SU-DHL-6 (cell line): Measurements from ENCODE around the gene RALGPS1.

Experiments
- H2AFZ ChIP-seq: fragments of 200-600 bp; sonication (generic); 2 replicates; pipeline ENCODE4 v1.6.1; 2014; ENCODE audit warnings: low read depth, mild to moderate bottlenecking, moderate library complexity, mixed read lengths, antibody characterized with exemption, low read length; ENCODE audit not compliant: severe bottlenecking
- H3F3A ChIP-seq: fragments of 200-600 bp; shearing (Covaris generic); 2 replicates; pipeline ENCODE4 v1.6.0; 2016; ENCODE audit warnings: antibody characterized with exemption, mild to moderate bottlenecking; ENCODE audit not compliant: insufficient read depth
- H3K27ac ChIP-seq: fragments of 200-600 bp; sonication (generic); 2 replicates; pipeline ENCODE4 v1.5.1; 2016; ENCODE audit warnings: low read depth, mild to moderate bottlenecking, low read length, moderate library complexity, mixed read lengths
- H3K27me3 ChIP-seq: fragments of 200-600 bp; sonication (generic), shearing (Covaris generic); 2 replicates; pipeline ENCODE4 v1.6.0; 2014; ENCODE audit warnings: mild to moderate bottlenecking, low read length
- H3K36me3 ChIP-seq: fragments of 200-600 bp; sonication (generic); 2 replicates; pipeline ENCODE4 v1.6.1; 2014; ENCODE audit warnings: mild to moderate bottlenecking, low read length, mixed read lengths
- H3K4me2 ChIP-seq: fragments of 300-600, 200-600 bp; shearing (Covaris generic), sonication (generic); 2 replicates; pipeline ENCODE4 v1.6.0; 2014; ENCODE audit warnings: low read length, low read depth, mild to moderate bottlenecking; ENCODE audit not compliant: poor library complexity, severe bottlenecking
- H3K4me3 ChIP-seq: fragments of 200-600 bp; sonication (generic); 2 replicates; pipeline ENCODE4 v1.5.1; 2014; ENCODE audit warnings: antibody characterized with exemption, low read length, mild to moderate bottlenecking, mixed read lengths; ENCODE audit not compliant: insufficient read depth, poor library complexity, severe bottlenecking
- H3K79me2 ChIP-seq: fragments of 200-600 bp; sonication (generic); 2 replicates; pipeline ENCODE4 v1.6.1; 2014; ENCODE audit warnings: mild to moderate bottlenecking, low read length, moderate library complexity; ENCODE audit not compliant: insufficient read depth
- H3K9ac ChIP-seq: fragments of 200-600 bp; sonication (generic); 2 replicates; pipeline ENCODE4 v1.7.0; 2014; ENCODE audit warnings: mild to moderate bottlenecking, low read length
- H3K9me2 ChIP-seq: fragments of 200-600 bp; sonication (generic); replicated peaks from 2 replicates; pipeline ENCODE4 v1.6.1; 2014; ENCODE audit warnings: low read length; ENCODE audit not compliant: insufficient read depth
- H3K9me3 ChIP-seq: fragments of 200-600 bp; sonication (generic); 2 replicates; pipeline ENCODE4 v1.6.1; 2014; ENCODE audit warnings: low read length, mixed read lengths; ENCODE audit not compliant: insufficient read depth
- H4K20me1 ChIP-seq: fragments of 200-600 bp; sonication (generic); 2 replicates; pipeline ENCODE4 v1.6.1; 2014; ENCODE audit warnings: low read depth, mild to moderate bottlenecking, antibody characterized with exemption, low read length, moderate library complexity, mixed read lengths
- CTCF ChIP-seq: fragments of 200-600 bp; sonication (generic); IDR thresholded peaks from one replicate; pipeline ENCODE4 v1.5.1; 2017; ENCODE audit warnings: antibody characterized with exemption, mild to moderate bottlenecking, low read length, moderate library complexity; ENCODE audit not compliant: insufficient read depth, poor library complexity, severe bottlenecking
- EZH2phosphoT487 ChIP-seq: fragments of 200-600 bp; sonication (generic), shearing (Covaris generic); conservative IDR thresholded peaks from 2 replicates; pipeline ENCODE4 v1.6.1; 2018; ENCODE audit warnings: mild to moderate bottlenecking, antibody characterized with exemption, low read length, moderate library complexity, mixed read lengths

RALGPS1 gene

GRCh38 chr9:126915846-126916543 is 1.4 kb downstream of the RALGPS1 start:
- H3K4me3 ChIP-seq, result no peak overlapping the region
- H4K20me1 ChIP-seq, result no peaks in the 10 kb centered on the region
- H3K36me3 ChIP-seq, result no peaks in the 10 kb centered on the region
- H3K27me3 ChIP-seq, result no peaks in the 10 kb centered on the region
- H3F3A ChIP-seq, result no peaks in the 10 kb centered on the region
- no peaks in the 10 kb centered on the region for H3K9me2 ChIP-seq
- peak overlapping the region; percentile 13; the same call in 1 of the 2 replicates for H3K9ac ChIP-seq
- peak overlapping the region; percentile 52 for H3K4me2 ChIP-seq
- H3K27ac ChIP-seq, result no peak overlapping the region
- H3K79me2 ChIP-seq, result no peaks in the 10 kb centered on the region
- H2AFZ ChIP-seq, result no peak overlapping the region
- no peaks in the 10 kb centered on the region for H3K9me3 ChIP-seq
- TF ChIP-seq EZH2phosphoT487 (no peak), CTCF (no peak)

- Histone ChIP-seq H3K9me3 (no peaks in the 10 kb centered on the region), H3K79me2 (no peaks in the 10 kb centered on the region), H3K9me2 (no peaks in the 10 kb centered on the region), H3K27me3 (no peaks in the 10 kb centered on the region), H3F3A (no peaks in the 10 kb centered on the region), H3K4me3 (no peak overlapping the region), H2AFZ (no peak overlapping the region), H3K36me3 (no peaks in the 10 kb centered on the region), H3K27ac (no peak overlapping the region), H3K9ac (no peak overlapping the region), H4K20me1 (no peaks in the 10 kb centered on the region; the same call in 1 of the 2 replicates), H3K4me2 (no peak overlapping the region)
- no peak for TF ChIP-seq EZH2phosphoT487
- TF ChIP-seq CTCF, result no peak
These were observed 2.3 kb downstream of the RALGPS1 start for GRCh38 chr9:126916909-126917308.

- H3K79me2 ChIP-seq, result no peaks in the 10 kb centered on the region
- no peaks in the 10 kb centered on the region for H3F3A ChIP-seq
- H4K20me1 ChIP-seq, result peaks cover 6% of the 10 kb centered on the region; the same call in 1 of the 2 replicates
These were observed 4.6 kb downstream of the RALGPS1 start for GRCh38 chr9:126919193-126919592.

More at GRCh38 chr9:126919193-126919592, 4.6 kb downstream of the RALGPS1 start:
- H3K4me2 ChIP-seq, result no peak overlapping the region
- no peak overlapping the region for H3K9ac ChIP-seq
- no peaks in the 10 kb centered on the region for H3K27me3 ChIP-seq
- no peak overlapping the region for H3K4me3 ChIP-seq
- H3K27ac ChIP-seq, result no peak overlapping the region
- TF ChIP-seq EZH2phosphoT487, result no peak
- no peak for TF ChIP-seq CTCF
- no peaks in the 10 kb centered on the region for H3K9me3 ChIP-seq
- H3K9me2 ChIP-seq, result no peaks in the 10 kb centered on the region
- H2AFZ ChIP-seq, result no peak overlapping the region
- H3K36me3 ChIP-seq, result no peaks in the 10 kb centered on the region
